GM12878 (cell line): ENCODE measurements around the gene CHURC1. TPM values are rescaled to one million over a fixed set of nuclear protein-coding genes. Genes with fewer than 3 reads are reported as not detected.

Source experiments
- ATAC-seq: fragments of 200-7000 bp; cut with Tn5 transposase; 3 replicates; pipeline ENCODE4 v1.9.1; 2020; ENCODE audit warnings: mild to moderate bottlenecking, moderate library complexity
- BruUV-seq: library from RNA; stranded (reverse); fragments of 400-500 nt; replicated peaks from 2 replicates; lab custom pipeline; 2021; lab: Mats Ljungman, UMichigan
- CTCF ChIA-PET: fragments of 300-600 bp; sonication (Branson Sonifier 250); formaldehyde crosslinking; extraction: SDS; loops from one replicate; lab custom pipeline; 2021; ENCODE audit warnings: inconsistent platforms; lab: Yijun Ruan, JAX
- POLR2A ChIA-PET: fragments of 350-600 bp; formaldehyde crosslinking; extraction: SDS; loops from one replicate; lab custom pipeline; 2021; ENCODE audit warnings: inconsistent platforms; lab: Charles Lee
- RAD21 ChIA-PET: fragments of 300-600 bp; sonication (Branson Sonifier 250); formaldehyde crosslinking; loops from one replicate; lab custom pipeline; 2023; ENCODE audit warnings: antibody characterized with exemption; ENCODE audit not compliant: unreplicated experiment; lab: Charles Lee
- SMC1A ChIA-PET: fragments of 300-600 bp; sonication (Branson Sonifier 250); formaldehyde crosslinking; loops from one replicate; lab custom pipeline; 2023; ENCODE audit not compliant: unreplicated experiment, uncharacterized antibody; lab: Charles Lee
- DNase-seq: peaks from one replicate; pipeline ENCODE4 v3.0.0-alpha.2; 2011; ENCODE audit warnings: low read depth, low spot score
- FAIRE-seq: peaks from 3 replicates; lab custom pipeline; 2011; peaks lifted over from hg19 to GRCh38; lab: Jason Lieb, UNC
- H2AFZ ChIP-seq: 2 replicates; pipeline ENCODE4 v1.6.0; 2011; ENCODE audit warnings: low read depth, low read length, control low read depth; ENCODE audit not compliant: control insufficient read depth
- H3K27ac ChIP-seq: 2 replicates; pipeline ENCODE4 v1.5.1; 2011; ENCODE audit warnings: control low read depth; ENCODE audit not compliant: control insufficient read depth, insufficient read depth
- H3K27me3 ChIP-seq, 2 experiments: replicated peaks in 1 of 2; 2 replicates each; pipeline versions ENCODE4 v1.6.0 to v1.6.1; 2011; ENCODE audit warnings: low read length in 1 of 2; ENCODE audit not compliant: control insufficient read depth in 2 of 2, insufficient read depth in 2 of 2
- H3K36me3 ChIP-seq, 2 experiments: 2 replicates each; pipeline ENCODE4 v1.5.1; 2011; ENCODE audit warnings: low read length in 1 of 2; ENCODE audit not compliant: control insufficient read depth in 2 of 2, insufficient read depth in 2 of 2
- H3K4me1 ChIP-seq: 2 replicates; pipeline ENCODE4 v1.6.1; 2011; ENCODE audit warnings: mild to moderate bottlenecking, low read length, moderate library complexity, mixed read lengths; ENCODE audit not compliant: control insufficient read depth, insufficient read depth
- H3K4me2 ChIP-seq: 2 replicates; pipeline ENCODE4 v1.6.0; 2011; ENCODE audit warnings: control low read depth; ENCODE audit not compliant: control insufficient read depth, insufficient read depth
- H3K4me3 ChIP-seq: fragments of 200-600 bp; sonication (generic); 2 replicates; pipeline ENCODE4 v1.5.1; 2016
- H3K79me2 ChIP-seq: 2 replicates; pipeline ENCODE4 v1.6.0; 2011; ENCODE audit warnings: low read length; ENCODE audit not compliant: control insufficient read depth, insufficient read depth
- H3K9ac ChIP-seq: 2 replicates; pipeline ENCODE4 v1.8.0; 2011; ENCODE audit warnings: low read length, control low read depth, mixed read lengths; ENCODE audit not compliant: control insufficient read depth, insufficient read depth
- H3K9me3 ChIP-seq: replicated peaks from 3 replicates; pipeline ENCODE4 v1.5.1; 2011; ENCODE audit warnings: mild to moderate bottlenecking, low read length; ENCODE audit not compliant: control insufficient read depth, insufficient read depth
- H4K20me1 ChIP-seq: 2 replicates; pipeline ENCODE4 v1.6.0; 2011; ENCODE audit not compliant: control insufficient read depth, insufficient read depth
- EED ChIP-seq: sonication (generic); IDR thresholded peaks from 2 replicates; pipeline ENCODE4 v1.6.1; 2016; ENCODE audit warnings: antibody characterized with exemption, low read depth
- EZH2 ChIP-seq: IDR thresholded peaks from 2 replicates; pipeline ENCODE4 v1.6.1; 2012; ENCODE audit warnings: low read depth, mild to moderate bottlenecking, control low read depth, inconsistent platforms, low read length, borderline replicate concordance; ENCODE audit not compliant: control insufficient read depth
- NFIC ChIP-seq: IDR thresholded peaks from 2 replicates; pipeline ENCODE4 v1.6.1; 2012; ENCODE audit warnings: low read depth, mild to moderate bottlenecking, inconsistent platforms, low read length, moderate library complexity
- RB1 ChIP-seq: fragments of 450-650 bp; formaldehyde crosslinking; IDR thresholded peaks from 2 replicates; pipeline ENCODE4 v1.6.1; 2017; ENCODE audit warnings: mild to moderate bottlenecking, borderline replicate concordance
- YBX1 ChIP-seq: fragments of 450-650 bp; IDR thresholded peaks from 2 replicates; pipeline ENCODE4 v1.6.1; 2016; ENCODE audit warnings: antibody characterized with exemption
- ZBED1 ChIP-seq: IDR thresholded peaks from 2 replicates; pipeline ENCODE4 v1.6.1; 2016; ENCODE audit warnings: borderline replicate concordance
- ZZZ3 ChIP-seq: IDR thresholded peaks from 2 replicates; pipeline ENCODE4 v1.6.1; 2011; ENCODE audit warnings: low read depth; ENCODE audit not compliant: control insufficient read depth, insufficient read length
- WGBS: methylation state at CpG from one replicate; pipeline ENCODE4 v1.1.6; 2016; ENCODE audit warnings: low lambda C conversion rate; ENCODE audit not compliant: insufficient replicate concordance, insufficient coverage; ENCODE audit errors: missing lambda C conversion rate; 5-methylcytosine and 5-hydroxymethylcytosine counted together
- in situ Hi-C: fragments of 300-500 bp; cut with MboI; formaldehyde crosslinking; loops from 9 replicates; pipeline ENCODE4 v1.14.3; 2018; ENCODE audit warnings: mixed read lengths
- intact Hi-C: fragments of 100-400 bp; cut with micrococcal nuclease; formaldehyde crosslinking; loops from one replicate; pipeline ENCODE4 v1.14.2; 2022; ENCODE audit not compliant: unreplicated experiment
- polyA plus RNA-seq, 11 experiments: library from polyadenylated mRNA; depleted of rRNA in 4 of 11; unstranded in 6 of 11; stranded (reverse) in 5 of 11; fragments of >200 nt; fragmentation: Nextera tagmentation in 4 of 11; fragmentation: Illumina TruSeq in 1 of 11; extraction: Ambion mirVana in 4 of 11; extraction: Trizol in 1 of 11; gene quantifications; 1 replicate in 1 of 11; 2 replicates in 10 of 11; pipeline versions ENCODE4 v1.2.1 to v1.2.3, GENCODE V29; 2011 to 2016; ENCODE audit warnings: inconsistent platforms in 2 of 11, missing spikeins in 2 of 11, low read depth in 1 of 11
- total RNA-seq, 4 experiments: library from RNA; depleted of rRNA in 3 of 4; stranded (reverse); fragments of >200 nt in 3 of 4; fragmentation: Illumina TruSeq in 1 of 4; extraction: Trizol in 1 of 4; gene quantifications; 2 replicates each; pipeline versions ENCODE4 v1.2.1 to v1.2.3, GENCODE V29; 2013 to 2021
- TF ChIP-seq, protein P1 (sequence below): IDR thresholded peaks from 2 replicates; pipeline ENCODE4 v1.6.1; 2011; ENCODE audit warnings: low read depth, low read length, improper control_type of control experiment, borderline replicate concordance
- TF ChIP-seq, protein P2 (sequence below): fragments of 450-650 bp; IDR thresholded peaks from 2 replicates; pipeline ENCODE4 v1.6.1; 2018; ENCODE audit warnings: mild to moderate bottlenecking, low read depth, moderate library complexity; ENCODE audit not compliant: partially characterized antibody
- TF ChIP-seq, protein P3 (sequence below): IDR thresholded peaks from 2 replicates; pipeline ENCODE4 v1.6.1; 2011; ENCODE audit warnings: borderline replicate concordance, low read depth, mild to moderate bottlenecking, moderate library complexity, mixed read lengths, low read length; ENCODE audit not compliant: insufficient read depth; ENCODE audit errors: extremely low read length
- TF ChIP-seq, protein P4 (sequence below): fragments of 450-650 bp; IDR thresholded peaks from 2 replicates; pipeline ENCODE4 v1.6.1; 2018; ENCODE audit warnings: borderline replicate concordance, mild to moderate bottlenecking; ENCODE audit not compliant: partially characterized antibody

Gene CHURC1
- total and polyA plus RNA-seq, 10 of the 15 experiments (the other 5 are each of a cell fraction or from before 2014, with no cell fraction given): 41.0 to 421 (median 140) TPM

DNA sequence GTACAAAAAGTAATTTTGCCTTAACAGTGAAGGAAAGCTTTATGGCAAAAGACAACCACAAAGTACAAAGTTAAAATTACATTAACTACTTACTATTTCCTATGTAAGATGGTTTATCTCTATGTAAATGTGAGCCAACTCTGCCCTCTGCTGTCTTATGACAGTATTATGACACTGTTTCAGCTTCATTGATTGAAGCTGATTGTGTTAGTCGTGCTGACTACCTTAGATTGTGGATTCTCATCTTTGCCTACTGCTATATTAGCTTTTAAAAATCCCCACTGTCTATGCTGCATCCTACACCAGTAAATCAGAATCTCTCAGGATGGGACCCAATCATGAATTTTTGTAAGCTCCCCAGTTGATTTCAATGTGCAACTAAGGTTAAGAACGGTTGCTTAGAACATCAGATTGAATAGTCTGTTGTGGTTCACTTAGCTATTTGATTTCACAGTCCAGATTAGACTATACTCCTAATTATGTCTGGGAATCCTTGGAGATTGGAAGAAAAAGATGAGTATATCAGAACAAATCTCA lies 22.3 kb upstream of the CHURC1 start (continued):
- TF ChIP-seq, protein P1, sequence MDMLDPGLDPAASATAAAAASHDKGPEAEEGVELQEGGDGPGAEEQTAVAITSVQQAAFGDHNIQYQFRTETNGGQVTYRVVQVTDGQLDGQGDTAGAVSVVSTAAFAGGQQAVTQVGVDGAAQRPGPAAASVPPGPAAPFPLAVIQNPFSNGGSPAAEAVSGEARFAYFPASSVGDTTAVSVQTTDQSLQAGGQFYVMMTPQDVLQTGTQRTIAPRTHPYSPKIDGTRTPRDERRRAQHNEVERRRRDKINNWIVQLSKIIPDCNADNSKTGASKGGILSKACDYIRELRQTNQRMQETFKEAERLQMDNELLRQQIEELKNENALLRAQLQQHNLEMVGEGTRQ: no peak

DNA sequence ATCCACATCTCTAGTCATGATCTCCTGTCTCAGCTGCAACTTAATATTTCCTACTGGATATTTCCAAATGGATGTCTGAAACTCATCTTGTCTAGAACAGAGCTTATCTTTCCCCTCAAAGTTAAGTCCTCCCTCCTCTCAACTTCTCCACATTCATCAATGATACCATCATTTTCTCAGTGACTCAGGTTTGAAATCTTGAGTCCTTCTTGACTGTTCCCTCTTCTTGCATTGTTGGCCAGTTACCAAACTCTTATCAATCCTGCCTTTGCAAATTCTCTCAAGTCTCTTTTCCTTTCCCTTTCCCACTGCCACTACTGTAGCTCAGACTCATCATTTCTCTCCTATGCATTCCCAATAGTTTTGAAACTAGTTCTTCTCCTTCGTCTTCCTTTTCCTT lies 14.3 kb upstream of the CHURC1 start:
- no peaks in the 10 kb centered on the region; a peak in 1 of 4 replicates for H3K27me3 ChIP-seq
- intact Hi-C loops: no loop called here
- POLR2A ChIA-PET: no interaction called here
- no peak overlapping the region for H3K9ac ChIP-seq
- RAD21 ChIA-PET: interaction anchor here (0.6 kb wide), 1 partner anchor 10 kb away, joined by 3 read pairs; no protein-coding TSS in a partner anchor
- 0% methylated on average over 1 of the region's 1 CpG for WGBS
- H3K4me1 ChIP-seq: no peaks in the 10 kb centered on the region
- no peak overlapping the region for H3K4me3 ChIP-seq
- no peak overlapping the region for H3K27ac ChIP-seq
- H3K79me2 ChIP-seq: no peaks in the 10 kb centered on the region
- in situ Hi-C loops: loop anchor here (25.0 kb wide), 1 partner anchor 538 kb away; no protein-coding TSS in a partner anchor
- CTCF ChIA-PET: interaction anchor here (1.7 to 2.0 kb wide), 2 partner anchors 8 to 76 kb away, joined by 5 to 15 read pairs; no protein-coding TSS in a partner anchor
- H3K4me2 ChIP-seq: no peak overlapping the region
- no peak for FAIRE-seq
- no peak overlapping the region for H2AFZ ChIP-seq
- ATAC-seq: no peak
- H4K20me1 ChIP-seq: no peaks in the 10 kb centered on the region
- H3K36me3 ChIP-seq: no peaks in the 10 kb centered on the region
- BruUV-seq: no TSS peak
- DNase-seq: no peak
- H3K9me3 ChIP-seq: no peaks in the 10 kb centered on the region
- SMC1A ChIA-PET: interaction anchor here (1.2 to 1.9 kb wide), 4 partner anchors 8 to 228 kb away, joined by 3 to 6 read pairs (median 4); no protein-coding TSS in a partner anchor
- TF ChIP-seq RB1: no peak
- no peak for TF ChIP-seq YBX1
- TF ChIP-seq, protein P2, sequence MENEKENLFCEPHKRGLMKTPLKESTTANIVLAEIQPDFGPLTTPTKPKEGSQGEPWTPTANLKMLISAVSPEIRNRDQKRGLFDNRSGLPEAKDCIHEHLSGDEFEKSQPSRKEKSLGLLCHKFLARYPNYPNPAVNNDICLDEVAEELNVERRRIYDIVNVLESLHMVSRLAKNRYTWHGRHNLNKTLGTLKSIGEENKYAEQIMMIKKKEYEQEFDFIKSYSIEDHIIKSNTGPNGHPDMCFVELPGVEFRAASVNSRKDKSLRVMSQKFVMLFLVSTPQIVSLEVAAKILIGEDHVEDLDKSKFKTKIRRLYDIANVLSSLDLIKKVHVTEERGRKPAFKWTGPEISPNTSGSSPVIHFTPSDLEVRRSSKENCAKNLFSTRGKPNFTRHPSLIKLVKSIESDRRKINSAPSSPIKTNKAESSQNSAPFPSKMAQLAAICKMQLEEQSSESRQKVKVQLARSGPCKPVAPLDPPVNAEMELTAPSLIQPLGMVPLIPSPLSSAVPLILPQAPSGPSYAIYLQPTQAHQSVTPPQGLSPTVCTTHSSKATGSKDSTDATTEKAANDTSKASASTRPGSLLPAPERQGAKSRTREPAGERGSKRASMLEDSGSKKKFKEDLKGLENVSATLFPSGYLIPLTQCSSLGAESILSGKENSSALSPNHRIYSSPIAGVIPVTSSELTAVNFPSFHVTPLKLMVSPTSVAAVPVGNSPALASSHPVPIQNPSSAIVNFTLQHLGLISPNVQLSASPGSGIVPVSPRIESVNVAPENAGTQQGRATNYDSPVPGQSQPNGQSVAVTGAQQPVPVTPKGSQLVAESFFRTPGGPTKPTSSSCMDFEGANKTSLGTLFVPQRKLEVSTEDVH: no peak
- no peak for TF ChIP-seq EZH2
- TF ChIP-seq, protein P3, sequence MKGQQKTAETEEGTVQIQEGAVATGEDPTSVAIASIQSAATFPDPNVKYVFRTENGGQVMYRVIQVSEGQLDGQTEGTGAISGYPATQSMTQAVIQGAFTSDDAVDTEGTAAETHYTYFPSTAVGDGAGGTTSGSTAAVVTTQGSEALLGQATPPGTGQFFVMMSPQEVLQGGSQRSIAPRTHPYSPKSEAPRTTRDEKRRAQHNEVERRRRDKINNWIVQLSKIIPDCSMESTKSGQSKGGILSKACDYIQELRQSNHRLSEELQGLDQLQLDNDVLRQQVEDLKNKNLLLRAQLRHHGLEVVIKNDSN: no peak
- no peak for TF ChIP-seq NFIC
- no peak for TF ChIP-seq EED
- TF ChIP-seq, protein P4, sequence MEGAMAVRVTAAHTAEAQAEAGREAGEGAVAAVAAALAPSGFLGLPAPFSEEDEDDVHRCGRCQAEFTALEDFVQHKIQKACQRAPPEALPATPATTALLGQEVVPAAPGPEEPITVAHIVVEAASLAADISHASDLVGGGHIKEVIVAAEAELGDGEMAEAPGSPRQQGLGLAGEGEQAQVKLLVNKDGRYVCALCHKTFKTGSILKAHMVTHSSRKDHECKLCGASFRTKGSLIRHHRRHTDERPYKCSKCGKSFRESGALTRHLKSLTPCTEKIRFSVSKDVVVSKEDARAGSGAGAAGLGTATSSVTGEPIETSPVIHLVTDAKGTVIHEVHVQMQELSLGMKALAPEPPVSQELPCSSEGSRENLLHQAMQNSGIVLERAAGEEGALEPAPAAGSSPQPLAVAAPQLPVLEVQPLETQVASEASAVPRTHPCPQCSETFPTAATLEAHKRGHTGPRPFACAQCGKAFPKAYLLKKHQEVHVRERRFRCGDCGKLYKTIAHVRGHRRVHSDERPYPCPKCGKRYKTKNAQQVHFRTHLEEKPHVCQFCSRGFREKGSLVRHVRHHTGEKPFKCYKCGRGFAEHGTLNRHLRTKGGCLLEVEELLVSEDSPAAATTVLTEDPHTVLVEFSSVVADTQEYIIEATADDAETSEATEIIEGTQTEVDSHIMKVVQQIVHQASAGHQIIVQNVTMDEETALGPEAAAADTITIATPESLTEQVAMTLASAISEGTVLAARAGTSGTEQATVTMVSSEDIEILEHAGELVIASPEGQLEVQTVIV: no peak
- no peak for TF ChIP-seq ZZZ3
- TF ChIP-seq ZBED1: no peak
